T-helper 1 cell treated with Interleukin-12 subunit alpha and Interleukin-12 subunit beta and Interleukin-4 antibody, amounts not matched to agents 30 ng/mL and 1 ng/mL, for 36 hours (primary cell): ENCODE data around the gene SYNGR1. TPM values are rescaled to one million over a fixed set of nuclear protein-coding genes. Genes with fewer than 3 reads are reported as not detected.

Experiments used
- intact Hi-C: fragments of 100-400 bp; cut with micrococcal nuclease; formaldehyde crosslinking; loops from one replicate; pipeline ENCODE4 v1.15.1; 2024
- total RNA-seq: library from RNA; stranded (reverse); gene quantifications from 2 replicates; pipeline ENCODE4 v1.2.3, GENCODE V29; 2022

SYNGR1 gene
- total RNA-seq, 1 donor from 2014 or later = not detected

GRCh38 chr22:39367035-39367434, 17.2 kb downstream of the SYNGR1 start:
- intact Hi-C loops = no loop called here

GRCh38 chr22:39368461-39368911, 18.7 kb downstream of the SYNGR1 start:
- intact Hi-C loops = no loop called here

- intact Hi-C loops = no loop called here
These were observed 19.4 kb downstream of the SYNGR1 start for GRCh38 chr22:39369186-39369585.

GRCh38 chr22:39369586-39369985, 19.8 kb downstream of the SYNGR1 start:
- intact Hi-C loops = no loop called here

- intact Hi-C loops = no loop called here
These were observed 21.9 kb downstream of the SYNGR1 start for GRCh38 chr22:39371732-39372131.

- intact Hi-C loops = no loop called here
These were observed 24.4 kb downstream of the SYNGR1 start for GRCh38 chr22:39374191-39374590.

- intact Hi-C loops = no loop called here
These were observed 25.0 kb downstream of the SYNGR1 start for GRCh38 chr22:39374801-39375200.

GRCh38 chr22:39375646-39376045, 25.9 kb downstream of the SYNGR1 start:
- intact Hi-C loops = no loop called here

GRCh38 chr22:39379756-39380730, 30.3 kb downstream of the SYNGR1 start:
- intact Hi-C loops = no loop called here

GRCh38 chr22:39381009-39381755, 31.4 kb downstream of the SYNGR1 start:
- intact Hi-C loops = no loop called here

GRCh38 chr22:39381930-39382329, 32.1 kb downstream of the SYNGR1 start:
- intact Hi-C loops = no loop called here

GRCh38 chr22:39382410-39382809, 32.6 kb downstream of the SYNGR1 start:
- intact Hi-C loops = no loop called here

GRCh38 chr22:39383841-39384625, 34.2 kb downstream of the SYNGR1 start:
- intact Hi-C loops = no loop called here

GRCh38 chr22:39384750-39385480, 35.1 kb downstream of the SYNGR1 start:
- intact Hi-C loops = no loop called here

- intact Hi-C loops = loop anchor here (1.0 to 2.0 kb wide), 4 partner anchors 11 to 144 kb away; partner anchors contain the start of genes ATF4, RPL3, RPS19BP1 and TAB1
These were observed 38.6 kb downstream of the SYNGR1 start for GRCh38 chr22:39388261-39389011.

- intact Hi-C loops = loop anchor here (2.0 kb wide), 1 partner anchor 143 kb away; the partner anchor contains the start of gene RPS19BP1
These were observed 39.6 kb downstream of the SYNGR1 start for GRCh38 chr22:39389420-39389819.

- intact Hi-C loops = no loop called here
These were observed 42.7 kb downstream of the SYNGR1 start for GRCh38 chr22:39392341-39392948.

GRCh38 chr22:39395936-39396796, 46.4 kb downstream of the SYNGR1 start:
- intact Hi-C loops = loop anchor here (5.0 kb wide), 1 partner anchor 106 kb away; the partner anchor contains the start of gene MIEF1
